KMS-11 (cell line): Measurements from ENCODE around the gene SIGLEC1.

Experiments
- H2AFZ ChIP-seq: fragments of 200-600 bp; sonication (generic); 2 replicates; pipeline ENCODE4 v1.6.1; 2016; ENCODE audit warnings: antibody characterized with exemption, mixed run types, low read depth
- H3K27ac ChIP-seq: fragments of 200-600 bp; sonication (generic); 2 replicates; pipeline ENCODE4 v1.6.1; 2016; ENCODE audit warnings: mild to moderate bottlenecking, mixed run types
- H3K27me3 ChIP-seq: fragments of 200-600 bp; sonication (generic); 2 replicates; pipeline ENCODE4 v1.6.1; 2017; ENCODE audit warnings: mild to moderate bottlenecking, low read depth, mixed run types, moderate library complexity; ENCODE audit not compliant: insufficient read depth
- H3K36me3 ChIP-seq: fragments of 200-600 bp; sonication (generic); 2 replicates; pipeline ENCODE4 v1.6.1; 2017; ENCODE audit warnings: mild to moderate bottlenecking, mixed run types; ENCODE audit not compliant: insufficient read depth
- H3K4me1 ChIP-seq: fragments of 200-600 bp; sonication (generic); 2 replicates; pipeline ENCODE4 v1.6.1; 2016; ENCODE audit warnings: mild to moderate bottlenecking, low read depth, mixed run types; ENCODE audit not compliant: poor library complexity, severe bottlenecking
- H3K4me2 ChIP-seq: fragments of 200-600 bp; sonication (generic); 2 replicates; pipeline ENCODE4 v1.7.0; 2016; ENCODE audit warnings: mild to moderate bottlenecking, mixed run types
- H3K4me3 ChIP-seq: fragments of 200-600 bp; sonication (generic); IDR thresholded peaks from 2 replicates; pipeline ENCODE4 v1.6.1; 2017; ENCODE audit warnings: low read depth, low read length, mixed read lengths; ENCODE audit not compliant: insufficient read depth
- H3K79me2 ChIP-seq: fragments of 200-600 bp; sonication (generic); 2 replicates; pipeline ENCODE4 v1.6.1; 2016; ENCODE audit warnings: low read depth, mixed run types; ENCODE audit not compliant: insufficient read depth
- H3K9ac ChIP-seq: fragments of 200-600 bp; sonication (generic); 2 replicates; pipeline ENCODE4 v1.6.1; 2016; ENCODE audit warnings: mild to moderate bottlenecking, mixed run types
- H4K20me1 ChIP-seq: fragments of 200-600 bp; sonication (generic); 2 replicates; pipeline ENCODE4 v1.6.1; 2016; ENCODE audit warnings: mild to moderate bottlenecking, mixed run types; ENCODE audit not compliant: insufficient read depth
- TF ChIP-seq, protein P1 (sequence below): fragments of 200-600 bp; sonication (generic); conservative IDR thresholded peaks from 2 replicates; pipeline ENCODE4 v1.6.1; 2017; ENCODE audit warnings: low read depth, mild to moderate bottlenecking, antibody characterized with exemption, low read length, moderate library complexity, mixed read lengths

SIGLEC1 gene

DNA sequence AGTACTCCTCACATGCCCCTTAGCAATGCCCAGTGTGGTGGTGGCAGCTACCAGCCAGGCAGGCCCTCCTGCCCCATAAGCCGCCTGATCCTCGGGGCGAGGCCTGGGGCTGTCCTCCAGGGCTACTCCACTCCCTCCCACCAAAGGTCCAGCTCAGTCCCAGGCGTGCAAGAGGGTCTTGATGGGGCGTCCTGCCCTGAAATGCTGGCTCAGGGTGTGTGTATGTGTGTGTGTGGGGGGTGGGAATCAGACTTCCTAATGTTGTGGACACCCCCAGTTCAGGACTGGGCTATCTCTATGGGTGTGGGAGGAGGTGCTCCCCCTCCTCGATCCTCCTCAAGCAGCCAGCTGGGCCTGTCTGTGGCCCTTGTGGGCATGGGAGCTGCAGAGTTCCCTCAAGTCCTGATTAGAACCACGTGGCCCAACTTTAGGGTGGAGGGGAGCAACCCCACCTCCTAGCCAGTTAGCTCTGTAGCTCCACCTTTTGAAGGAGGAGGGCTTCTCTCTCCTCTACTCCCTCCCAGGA is 27.6 kb upstream of the SIGLEC1 start:
- H3K4me1 ChIP-seq, result no peaks in the 10 kb centered on the region
- no peak overlapping the region for H3K4me3 ChIP-seq
- H2AFZ ChIP-seq, result no peak overlapping the region
- no peak overlapping the region for H3K27ac ChIP-seq
- H3K79me2 ChIP-seq, result no peaks in the 10 kb centered on the region
- H4K20me1 ChIP-seq, result no peaks in the 10 kb centered on the region
- no peak overlapping the region for H3K9ac ChIP-seq
- H3K36me3 ChIP-seq, result no peaks in the 10 kb centered on the region
- no peak overlapping the region for H3K4me2 ChIP-seq
- no peaks in the 10 kb centered on the region for H3K27me3 ChIP-seq
- TF ChIP-seq, protein P1, sequence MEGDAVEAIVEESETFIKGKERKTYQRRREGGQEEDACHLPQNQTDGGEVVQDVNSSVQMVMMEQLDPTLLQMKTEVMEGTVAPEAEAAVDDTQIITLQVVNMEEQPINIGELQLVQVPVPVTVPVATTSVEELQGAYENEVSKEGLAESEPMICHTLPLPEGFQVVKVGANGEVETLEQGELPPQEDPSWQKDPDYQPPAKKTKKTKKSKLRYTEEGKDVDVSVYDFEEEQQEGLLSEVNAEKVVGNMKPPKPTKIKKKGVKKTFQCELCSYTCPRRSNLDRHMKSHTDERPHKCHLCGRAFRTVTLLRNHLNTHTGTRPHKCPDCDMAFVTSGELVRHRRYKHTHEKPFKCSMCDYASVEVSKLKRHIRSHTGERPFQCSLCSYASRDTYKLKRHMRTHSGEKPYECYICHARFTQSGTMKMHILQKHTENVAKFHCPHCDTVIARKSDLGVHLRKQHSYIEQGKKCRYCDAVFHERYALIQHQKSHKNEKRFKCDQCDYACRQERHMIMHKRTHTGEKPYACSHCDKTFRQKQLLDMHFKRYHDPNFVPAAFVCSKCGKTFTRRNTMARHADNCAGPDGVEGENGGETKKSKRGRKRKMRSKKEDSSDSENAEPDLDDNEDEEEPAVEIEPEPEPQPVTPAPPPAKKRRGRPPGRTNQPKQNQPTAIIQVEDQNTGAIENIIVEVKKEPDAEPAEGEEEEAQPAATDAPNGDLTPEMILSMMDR, result no peak

- Histone ChIP-seq H3K27me3 (no peaks in the 10 kb centered on the region), H4K20me1 (no peaks in the 10 kb centered on the region), H3K27ac (no peak overlapping the region), H3K9ac (no peak overlapping the region), H3K79me2 (no peaks in the 10 kb centered on the region), H3K36me3 (no peaks in the 10 kb centered on the region), H3K4me3 (no peak overlapping the region), H2AFZ (no peak overlapping the region), H3K4me2 (no peak overlapping the region), H3K4me1 (no peaks in the 10 kb centered on the region)
- TF ChIP-seq, protein P1, result no peak
Measured at GRCh38 chr20:3739054-3739925, 26.9 kb upstream of the SIGLEC1 start.

- no peaks in the 10 kb centered on the region for H3K4me1 ChIP-seq
- no peak overlapping the region for H3K27ac ChIP-seq
- H3K27me3 ChIP-seq, result no peaks in the 10 kb centered on the region
- no peak overlapping the region for H3K4me3 ChIP-seq
- TF ChIP-seq, protein P1, result no peak
- no peaks in the 10 kb centered on the region for H3K36me3 ChIP-seq
- no peak overlapping the region for H3K4me2 ChIP-seq
- H3K79me2 ChIP-seq, result no peaks in the 10 kb centered on the region
- H4K20me1 ChIP-seq, result no peaks in the 10 kb centered on the region
- no peak overlapping the region for H2AFZ ChIP-seq
- no peak overlapping the region for H3K9ac ChIP-seq
Measured at GRCh38 chr20:3738111-3739053, 26.0 kb upstream of the SIGLEC1 start.

- Histone ChIP-seq H3K36me3 (no peaks in the 10 kb centered on the region), H3K27me3 (no peaks in the 10 kb centered on the region), H3K4me3 (no peak overlapping the region), H3K4me1 (no peaks in the 10 kb centered on the region), H3K9ac (no peak overlapping the region), H4K20me1 (no peaks in the 10 kb centered on the region), H3K27ac (no peak overlapping the region), H2AFZ (no peak overlapping the region), H3K4me2 (no peak overlapping the region), H3K79me2 (no peaks in the 10 kb centered on the region)
- TF ChIP-seq, protein P1, result no peak
Measured at GRCh38 chr20:3735768-3736167, 23.4 kb upstream of the SIGLEC1 start.
